ENCODE data around the gene PPP4R3A. TPM values are rescaled to one million over a fixed set of nuclear protein-coding genes. Genes with fewer than 3 reads are reported as not detected.

Gene PPP4R3A
- total RNA-seq, 1 experiment from 2014 or later = 74.4 TPM

GRCh38 chr14:91466192-91466591 lies 43.9 kb downstream of the PPP4R3A start:
- intact Hi-C loops (cut with micrococcal nuclease) = no loop called here
- Histone ChIP-seq H3F3A (ENCODE audit: low read length, unreplicated experiment) (no peaks in the 10 kb centered on the region), H3K27me3 (ENCODE audit: low read length) (no peaks in the 10 kb centered on the region), H3K9me2 (replicated peaks; ENCODE audit: low read length) (no peaks in the 10 kb centered on the region), H2AFZ (ENCODE audit: low read length) (no peak overlapping the region), H3K9me3 (ENCODE audit: low read length) (no peaks in the 10 kb centered on the region), H3K4me1 (ENCODE audit: insufficient read depth, low read length) (no peaks in the 10 kb centered on the region), H3K4me2 (ENCODE audit: low read length) (no peak overlapping the region), H3K9ac (ENCODE audit: low read length) (no peak overlapping the region), H3K4me3 (ENCODE audit: low read length) (no peak overlapping the region), H3K36me3 (ENCODE audit: low read depth, low read length) (peaks cover 64% of the 10 kb centered on the region), H3K27ac (ENCODE audit: low read length) (no peak overlapping the region), H4K20me1 (ENCODE audit: low read length) (0 out of 2 replicates have a peak, but pooled peaks cover 5% of the 10 kb centered on the region), H3K79me2 (ENCODE audit: low read length) (no peaks in the 10 kb centered on the region)
- no TSS peak for BruUV-seq (replicated peaks)
- ATAC-seq (no peak), DNase-seq (no peak)
- ChIA-PET POLR2A (ENCODE audit: unreplicated experiment) (no interaction called here), CTCF (no interaction called here)
- TF ChIP-seq EZH2 (IDR thresholded peaks at IDR 0.05; ENCODE audit: low read length, unreplicated experiment) (no peak), CTCF (conservative IDR thresholded peaks at IDR 0.05; ENCODE audit: low read depth, low read length) (no peak), EZH2phosphoT487 (IDR thresholded peaks at IDR 0.05; ENCODE audit: borderline replicate concordance, low read length) (no peak)

- peaks cover 53% of the 10 kb centered on the region for H3K36me3 ChIP-seq (ENCODE audit: low read depth, low read length)
- ChIA-PET POLR2A (ENCODE audit: unreplicated experiment) (interaction anchor here (0.5 kb wide), 1 partner anchor 617 kb away, joined by 9 read pairs; no protein-coding TSS in a partner anchor), CTCF (no interaction called here)
- H3K4me1 ChIP-seq (ENCODE audit: insufficient read depth, low read length) = no peaks in the 10 kb centered on the region
- H3K9ac ChIP-seq (ENCODE audit: low read length) = no peak overlapping the region
- no peaks in the 10 kb centered on the region for H3K27me3 ChIP-seq (ENCODE audit: low read length)
- H3K9me2 ChIP-seq (replicated peaks; ENCODE audit: low read length) = no peaks in the 10 kb centered on the region
- ATAC-seq (no peak), DNase-seq (no peak)
- H2AFZ ChIP-seq (ENCODE audit: low read length) = no peak overlapping the region
- intact Hi-C loops (cut with micrococcal nuclease) = no loop called here
- no peaks in the 10 kb centered on the region for H4K20me1 ChIP-seq (ENCODE audit: low read length)
- TF ChIP-seq EZH2phosphoT487 (IDR thresholded peaks at IDR 0.05; ENCODE audit: borderline replicate concordance, low read length) (no peak), CTCF (conservative IDR thresholded peaks at IDR 0.05; ENCODE audit: low read depth, low read length) (no peak), EZH2 (IDR thresholded peaks at IDR 0.05; ENCODE audit: low read length, unreplicated experiment) (no peak)
- no peaks in the 10 kb centered on the region for H3F3A ChIP-seq (ENCODE audit: low read length, unreplicated experiment)
- H3K27ac ChIP-seq (ENCODE audit: low read length) = no peak overlapping the region
- no peaks in the 10 kb centered on the region for H3K79me2 ChIP-seq (ENCODE audit: low read length)
- no peak overlapping the region for H3K4me2 ChIP-seq (ENCODE audit: low read length)
- H3K4me3 ChIP-seq (ENCODE audit: low read length) = no peak overlapping the region
- no TSS peak for BruUV-seq (replicated peaks)
- no peaks in the 10 kb centered on the region for H3K9me3 ChIP-seq (ENCODE audit: low read length)
These were observed 45.4 kb downstream of the PPP4R3A start for GRCh38 chr14:91464615-91465205.

GRCh38 chr14:91458612-91459011 lies 51.5 kb downstream of the PPP4R3A start:
- no peak for DNase-seq
- intact Hi-C loops (cut with micrococcal nuclease) = loop anchor here (5.0 kb wide), 1 partner anchor 634 kb away; no protein-coding TSS in a partner anchor

More at GRCh38 chr14:91458612-91459011, 51.5 kb downstream of the PPP4R3A start:
- Histone ChIP-seq H3K9me3 (ENCODE audit: low read length) (no peaks in the 10 kb centered on the region), H3K79me2 (ENCODE audit: low read length) (no peaks in the 10 kb centered on the region), H3K27me3 (ENCODE audit: low read length) (no peaks in the 10 kb centered on the region), H2AFZ (ENCODE audit: low read length) (no peak overlapping the region), H3K36me3 (ENCODE audit: low read depth, low read length) (peaks cover 46% of the 10 kb centered on the region), H3K9ac (ENCODE audit: low read length) (no peak overlapping the region), H3K9me2 (replicated peaks; ENCODE audit: low read length) (no peaks in the 10 kb centered on the region), H3K4me2 (ENCODE audit: low read length) (no peak overlapping the region), H3K4me3 (ENCODE audit: low read length) (no peak overlapping the region), H4K20me1 (ENCODE audit: low read length) (no peaks in the 10 kb centered on the region), H3F3A (ENCODE audit: low read length, unreplicated experiment) (no peaks in the 10 kb centered on the region), H3K27ac (ENCODE audit: low read length) (no peak overlapping the region), H3K4me1 (ENCODE audit: insufficient read depth, low read length) (no peaks in the 10 kb centered on the region)
- POLR2A ChIA-PET (ENCODE audit: unreplicated experiment) = no interaction called here
- ATAC-seq = no peak
- no TSS peak for BruUV-seq (replicated peaks)
- TF ChIP-seq EZH2phosphoT487 (IDR thresholded peaks at IDR 0.05; ENCODE audit: borderline replicate concordance, low read length) (no peak), EZH2 (IDR thresholded peaks at IDR 0.05; ENCODE audit: low read length, unreplicated experiment) (no peak), CTCF (conservative IDR thresholded peaks at IDR 0.05; ENCODE audit: low read depth, low read length) (no peak)
- CTCF ChIA-PET = no interaction called here

Measured in PC-3 (cell line).